NCI-H345 treated with DMSO at 0.1 percent for 48 hours (cell line): Measurements from ENCODE around the gene KRTDAP.

ENCODE experiments used
- DNase-seq: peaks from one replicate; lab custom pipeline; 2025; ENCODE audit not compliant: unreplicated experiment; lab: John Stamatoyannopoulos, UW

KRTDAP gene

DNA sequence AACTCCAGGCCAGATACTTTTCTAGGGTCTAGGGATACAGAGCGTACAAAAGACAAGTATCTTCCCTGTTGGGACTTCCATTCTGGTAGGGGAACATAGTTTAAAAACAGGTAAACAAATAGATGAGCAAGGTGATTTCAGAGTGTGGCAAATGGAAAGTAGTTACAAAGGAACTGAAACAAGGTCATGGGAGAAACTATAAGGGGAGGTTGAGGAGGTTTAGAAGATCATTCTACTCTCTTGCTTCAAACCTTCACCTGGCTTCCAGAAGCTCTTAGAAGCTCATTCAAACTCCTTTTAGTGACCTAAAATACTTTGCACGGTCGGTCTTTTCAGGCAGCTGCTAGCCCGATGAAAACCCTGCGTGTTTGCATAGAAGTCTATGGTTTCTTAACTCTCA, 33.1 kb downstream of the KRTDAP start:
- no peak for DNase-seq

DNA sequence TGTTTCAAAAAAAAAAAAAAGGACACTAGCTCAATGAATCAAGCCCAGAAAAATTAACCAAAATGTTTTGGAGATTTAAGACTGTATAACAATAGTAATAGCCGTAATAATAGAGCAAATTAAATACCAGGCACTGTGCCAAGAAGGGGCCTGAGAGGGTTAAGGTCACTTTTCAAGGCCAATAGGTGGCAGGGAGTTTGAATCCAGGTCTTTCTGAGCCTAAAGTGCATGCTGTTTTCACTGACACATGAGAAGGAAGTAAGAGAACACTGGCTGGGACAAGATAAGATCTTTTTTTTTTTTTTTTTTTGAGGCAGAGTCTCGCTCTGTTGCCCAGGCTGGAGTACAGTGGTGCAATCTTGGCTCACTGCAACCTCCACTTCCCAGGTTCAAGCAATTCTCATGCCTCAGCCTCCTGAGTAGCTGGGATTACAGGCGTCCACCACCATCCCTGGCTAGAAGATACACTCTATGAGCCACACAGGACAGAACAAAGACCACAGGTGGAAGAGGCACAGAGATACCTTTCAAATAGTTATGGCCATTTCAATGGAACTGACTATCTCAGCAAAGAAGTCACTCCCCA, 34.6 kb downstream of the KRTDAP start:
- DNase-seq, result no peak

DNA sequence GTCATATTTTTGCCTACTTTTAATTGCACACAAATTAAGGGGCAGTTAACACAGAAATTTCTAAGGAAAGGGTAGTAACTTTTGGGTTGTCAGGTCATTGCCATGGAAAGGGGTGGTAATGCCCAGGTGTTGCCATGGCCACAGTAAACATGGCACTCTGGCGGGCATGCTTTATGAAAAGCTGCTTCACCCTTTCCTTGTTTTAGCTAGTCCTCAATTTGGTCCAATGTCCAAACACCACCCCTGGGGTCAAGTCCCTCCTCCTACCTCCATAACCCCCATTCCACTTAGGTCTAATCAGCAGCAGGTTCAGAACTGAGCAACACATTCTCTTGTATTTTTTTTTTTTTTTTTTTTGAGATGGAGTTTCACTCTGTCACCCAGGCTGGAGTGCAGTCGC, 35.6 kb downstream of the KRTDAP start:
- no peak for DNase-seq

DNA sequence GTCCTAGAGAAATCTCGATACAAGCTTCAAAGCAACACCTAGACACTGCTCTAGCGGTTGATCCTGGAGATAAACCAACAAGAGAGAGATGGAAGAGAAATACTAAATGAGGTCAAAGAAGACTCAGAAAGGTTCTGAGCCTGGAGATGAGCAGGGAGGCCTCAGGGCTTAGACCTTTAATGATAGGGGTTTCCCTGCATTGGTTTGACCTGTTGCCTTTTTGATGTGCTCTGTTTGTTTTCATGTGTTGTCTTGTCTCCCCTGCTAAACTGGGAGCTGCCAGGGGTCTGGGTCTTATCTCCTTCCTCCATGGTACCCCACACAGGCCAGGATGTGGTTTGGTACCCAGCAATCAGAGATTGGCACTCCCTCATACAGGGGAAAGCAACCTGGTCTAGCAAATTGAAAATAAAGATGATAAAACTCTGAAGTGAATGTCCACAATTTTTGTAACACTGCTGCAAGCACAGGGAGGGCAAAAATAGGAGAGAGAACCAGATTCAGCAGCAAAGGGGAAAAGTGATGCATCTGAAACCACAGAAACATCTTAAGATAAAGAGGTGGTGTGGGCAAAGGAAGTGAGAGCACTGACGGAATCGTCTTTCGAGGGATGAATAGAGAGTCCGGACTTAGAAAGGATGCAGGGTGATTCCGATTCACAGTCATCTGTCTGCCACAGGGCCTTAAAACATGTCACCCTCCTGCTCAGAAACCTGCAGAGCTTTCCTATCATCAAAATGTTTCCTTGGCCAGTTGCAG, 38.7 kb downstream of the KRTDAP start:
- no peak for DNase-seq

DNA sequence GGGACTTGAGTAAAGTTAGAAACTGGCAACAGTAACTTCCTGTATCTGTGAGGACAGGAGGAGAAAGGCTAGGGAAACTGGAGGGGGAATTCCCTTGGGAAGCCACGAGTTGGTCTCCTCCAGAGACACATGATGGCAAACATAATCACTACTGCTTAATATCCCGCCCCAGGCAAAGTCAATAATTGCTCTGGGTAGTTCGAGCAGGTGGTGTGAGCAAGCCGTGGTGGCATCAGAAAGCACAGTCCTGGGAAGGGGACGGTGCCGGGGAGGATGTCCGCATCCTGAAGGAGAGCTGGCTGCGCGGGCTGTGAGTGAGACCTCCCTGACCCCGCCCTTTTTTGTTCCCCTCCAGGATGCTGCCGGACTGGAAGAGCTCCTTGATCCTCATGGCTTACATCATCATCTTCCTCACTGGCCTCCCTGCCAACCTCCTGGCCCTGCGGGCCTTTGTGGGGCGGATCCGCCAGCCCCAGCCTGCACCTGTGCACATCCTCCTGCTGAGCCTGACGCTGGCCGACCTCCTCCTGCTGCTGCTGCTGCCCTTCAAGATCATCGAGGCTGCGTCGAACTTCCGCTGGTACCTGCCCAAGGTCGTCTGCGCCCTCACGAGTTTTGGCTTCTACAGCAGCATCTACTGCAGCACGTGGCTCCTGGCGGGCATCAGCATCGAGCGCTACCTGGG, 40.8 kb downstream of the KRTDAP start:
- DNase-seq, result peak; percentile 96

DNA sequence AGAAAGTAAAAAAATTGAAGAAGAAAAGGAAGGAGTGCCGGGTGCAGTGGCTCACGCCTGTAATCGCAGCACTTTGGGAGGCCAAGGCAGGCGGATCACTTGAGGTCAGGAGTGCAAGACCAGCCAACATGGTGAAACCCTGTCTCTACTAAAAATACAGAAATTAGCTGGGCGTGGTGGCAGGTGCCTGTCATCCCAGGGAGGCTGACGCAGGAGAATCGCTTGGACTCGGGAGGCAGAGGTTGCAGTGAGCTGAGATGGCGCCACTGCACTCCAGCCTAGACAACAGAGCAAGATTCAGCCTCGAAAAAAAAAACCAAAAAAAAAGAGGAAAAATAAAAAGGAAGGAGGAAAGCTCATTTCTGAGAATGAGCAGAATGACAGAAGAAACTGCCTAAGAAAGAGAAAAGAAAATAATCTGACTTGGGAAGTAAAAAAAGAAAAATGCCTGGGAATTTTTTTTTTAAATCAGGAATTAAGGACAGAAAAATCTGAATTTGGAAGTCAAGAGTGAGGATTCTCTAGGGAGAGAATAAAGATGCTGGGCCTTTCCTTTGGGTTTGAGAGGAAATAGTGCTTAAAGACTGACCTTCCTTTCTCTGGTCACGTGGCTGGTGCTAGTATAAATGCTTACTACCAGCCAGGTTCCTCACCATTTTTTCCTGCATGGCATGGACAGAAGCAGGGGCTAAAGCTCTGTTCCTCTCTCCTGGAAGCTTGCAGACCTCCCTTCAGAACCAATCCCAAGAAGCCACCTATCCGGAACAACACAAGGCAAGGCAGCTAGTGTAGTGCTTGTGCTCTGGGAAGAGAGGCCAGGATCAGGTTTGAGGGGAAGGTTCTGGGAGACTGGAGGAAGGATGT, 42.4 kb downstream of the KRTDAP start, which contains the start of gene FFAR2:
Gene FFAR2, plus strand, starts transcription at position 652 of the 864 bp plus-strand sequence. CDS start 1,458 bp downstream, outside the sequence.
- no peak for DNase-seq

DNA sequence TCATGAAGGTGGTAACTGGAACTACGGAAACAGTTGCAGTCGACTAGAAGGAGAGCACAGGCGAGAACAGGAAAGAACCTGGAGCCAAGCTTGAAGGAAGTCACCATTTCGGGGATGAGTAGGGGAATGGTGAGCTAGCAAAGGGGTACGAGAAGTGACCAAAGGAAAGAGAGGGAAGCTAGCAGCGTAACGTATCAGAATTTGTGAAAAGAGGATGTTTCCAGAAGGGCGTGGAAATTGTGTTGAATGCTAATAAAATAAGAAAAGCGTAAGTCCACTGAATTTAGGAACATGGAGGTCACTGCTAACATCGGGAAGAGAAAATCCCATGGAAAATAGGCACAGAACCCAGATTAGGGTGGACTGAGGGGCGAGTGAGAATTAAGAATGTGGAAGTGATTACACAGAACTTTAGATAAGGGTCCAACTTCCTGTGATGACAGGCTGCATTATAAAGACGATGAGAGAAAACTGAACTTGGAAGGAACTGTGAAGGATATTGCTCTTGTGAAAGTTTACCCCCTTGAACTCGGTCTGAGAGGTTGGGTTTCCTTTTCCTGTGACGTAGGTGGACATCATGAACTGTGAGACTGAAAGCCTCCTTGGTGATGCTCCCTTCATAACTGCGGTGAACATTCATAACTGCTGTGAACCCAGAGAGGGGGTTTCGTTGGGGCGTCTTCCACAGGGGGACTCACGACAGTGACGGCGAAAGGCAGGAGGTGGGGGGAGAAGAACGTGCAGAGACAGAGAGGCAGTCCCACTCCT, 44.3 kb downstream of the KRTDAP start:
- no peak for DNase-seq

DNA sequence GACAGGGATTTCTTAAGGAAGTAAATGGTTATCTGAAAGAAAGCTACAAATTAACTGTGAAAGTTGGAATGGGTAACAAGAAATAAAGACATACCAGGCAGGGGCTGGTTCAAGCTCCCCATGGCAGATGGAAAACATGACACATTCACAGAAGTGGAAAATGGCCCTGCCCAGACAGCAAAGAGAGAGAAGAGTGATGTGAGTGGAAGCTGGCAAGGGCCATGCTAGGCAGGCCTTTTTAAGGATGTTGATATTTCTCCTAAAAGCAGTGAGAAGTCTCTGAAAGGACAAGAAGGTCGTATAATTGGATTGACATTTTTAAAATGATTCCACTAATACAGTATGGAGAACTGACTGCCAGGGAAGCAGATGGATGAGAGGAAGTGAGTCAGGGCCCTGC, 45.5 kb downstream of the KRTDAP start:
- no peak for DNase-seq

DNA sequence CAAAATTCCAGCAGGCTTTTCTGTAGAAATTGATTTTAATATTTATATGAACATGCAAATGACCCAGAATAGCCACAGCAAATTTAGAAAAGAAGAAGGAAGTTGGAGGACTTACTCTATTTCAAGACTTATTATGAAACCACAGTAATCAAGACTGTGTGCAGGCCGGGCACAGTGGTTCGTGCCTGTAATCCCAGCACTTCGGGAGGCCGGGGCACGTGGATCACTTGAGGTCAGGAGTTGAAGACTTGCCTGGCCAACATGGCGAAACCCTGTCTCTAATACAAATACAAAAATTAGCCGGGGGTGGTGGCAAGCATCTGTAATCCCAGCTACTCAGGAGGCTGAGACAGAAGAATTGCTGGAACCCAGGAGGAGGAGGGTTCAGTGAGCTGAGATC, 48.2 kb downstream of the KRTDAP start:
- no peak for DNase-seq

DNA sequence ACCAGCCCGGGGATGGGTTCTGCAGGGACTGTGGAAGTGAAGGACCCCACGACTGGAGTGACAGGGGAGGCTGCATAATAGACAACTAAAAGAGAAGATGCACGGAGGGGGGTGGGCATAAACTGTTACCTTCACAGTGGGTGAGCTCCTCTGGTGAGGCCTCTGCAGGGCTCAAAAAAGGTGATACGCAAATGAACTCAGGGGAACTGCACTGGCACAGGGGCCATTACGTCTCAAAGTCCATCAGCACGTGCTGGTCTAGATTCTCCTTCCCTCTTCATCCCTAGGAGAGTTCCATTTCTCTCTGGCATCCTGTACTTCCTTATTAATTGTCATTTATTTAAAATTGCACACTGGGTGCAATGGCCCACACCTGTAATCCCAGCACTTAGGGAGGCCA, 50.3 kb downstream of the KRTDAP start:
- no peak for DNase-seq

DNA sequence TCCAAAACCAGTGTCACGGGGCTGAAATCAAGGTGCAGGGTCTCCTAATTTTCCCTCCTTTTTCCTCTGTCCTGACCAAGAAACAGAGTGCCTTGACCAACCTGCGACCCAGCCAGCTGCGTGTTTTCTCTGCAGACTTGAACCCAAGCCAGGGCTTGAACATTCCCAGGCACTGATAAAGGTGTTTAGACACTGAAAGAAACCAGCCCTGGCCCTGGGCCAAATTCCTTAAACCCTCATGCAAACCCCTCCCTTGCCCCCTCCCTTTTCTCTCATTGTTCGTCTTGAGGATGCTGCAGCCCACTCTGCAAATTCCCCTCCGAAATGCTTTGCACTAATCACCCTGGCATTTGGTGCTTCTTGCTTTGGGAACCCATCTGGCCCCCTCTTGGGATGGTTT, 51.7 kb downstream of the KRTDAP start:
- DNase-seq, result no peak

DNA sequence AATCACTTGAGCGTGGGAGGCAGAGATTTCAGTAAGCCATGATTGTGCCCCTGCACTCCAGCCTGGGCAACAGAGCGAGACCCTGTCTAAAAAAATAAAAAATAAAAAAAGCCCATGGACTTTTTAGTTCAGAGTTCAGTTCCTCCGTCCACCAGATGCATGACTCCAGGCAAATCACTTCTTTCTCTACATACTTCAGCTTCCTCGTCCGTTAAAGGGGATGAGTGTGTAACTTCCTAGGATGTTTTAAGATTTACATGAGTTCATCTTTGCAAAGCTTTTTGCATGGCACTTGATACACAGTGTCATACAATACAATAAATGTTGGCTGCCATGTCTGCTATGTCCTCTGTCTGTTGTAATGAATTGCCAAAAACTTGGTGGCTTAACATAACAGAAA, 52.2 kb downstream of the KRTDAP start:
- DNase-seq, result no peak

DNA sequence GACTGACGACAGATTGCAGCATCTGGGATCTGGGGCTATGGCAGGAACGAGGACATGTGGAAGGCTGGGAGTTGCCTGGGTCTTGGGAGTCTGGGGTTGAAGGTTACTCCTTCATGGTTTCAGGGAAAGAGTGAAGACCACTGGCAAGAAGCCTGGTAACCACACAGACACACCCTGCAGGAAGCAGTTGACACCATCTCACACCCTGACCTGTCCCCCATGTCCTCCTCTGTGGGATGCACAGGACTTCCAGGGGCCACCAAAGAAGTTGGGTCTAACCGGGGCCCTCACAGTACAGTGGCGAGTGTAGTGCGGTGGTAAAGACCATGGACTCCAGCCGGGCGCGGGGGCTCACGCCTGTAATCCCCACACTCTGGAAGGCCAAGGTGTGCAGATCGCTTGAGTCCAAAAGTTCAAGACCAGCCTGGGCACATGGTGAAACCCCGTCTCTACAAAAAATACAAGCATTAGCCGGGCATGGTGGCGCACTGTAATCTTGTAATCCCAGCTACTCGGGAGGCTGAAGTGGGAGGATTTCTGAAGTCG, 52.8 kb downstream of the KRTDAP start:
- no peak for DNase-seq
